Stromal cell of bone marrow (primary cell): ENCODE measurements around the gene GARIN5B.
"Not testable (repeated sequence)": the region's sequence is repeated elsewhere in the genome, so short reads cannot be mapped to it uniquely, and the experiment has no call there.

Experiments
- DNase-seq: peaks from one replicate; pipeline ENCODE4 v3.0.0-alpha.2; 2012; ENCODE audit warnings: low read depth

GARIN5B gene

GRCh38 chr19:55348317-55349034 lies 14.6 kb downstream of the GARIN5B start:
- no peak for DNase-seq

- DNase-seq = no peak
These were observed 15.5 kb downstream of the GARIN5B start for GRCh38 chr19:55347442-55348009.

GRCh38 chr19:55346725-55347441 lies 16.2 kb downstream of the GARIN5B start:
- no peak for DNase-seq

- DNase-seq = no peak
These were observed 17.0 kb downstream of the GARIN5B start for GRCh38 chr19:55345818-55346724.

GRCh38 chr19:55345101-55345817 lies 17.8 kb downstream of the GARIN5B start:
- DNase-seq = no peak

GRCh38 chr19:55344444-55344843 lies 18.6 kb downstream of the GARIN5B start:
- DNase-seq = no peak

GRCh38 chr19:55341595-55342531 lies 21.2 kb downstream of the GARIN5B start:
- no peak for DNase-seq

GRCh38 chr19:55341171-55341588 lies 21.9 kb downstream of the GARIN5B start:
- DNase-seq = no peak

GRCh38 chr19:55340784-55341147 lies 22.3 kb downstream of the GARIN5B start:
- no peak for DNase-seq

- DNase-seq = no peak
These were observed 22.9 kb downstream of the GARIN5B start for GRCh38 chr19:55339889-55340783.

GRCh38 chr19:55339105-55339888 lies 23.8 kb downstream of the GARIN5B start, which contains the start of gene KMT5C:
TSS of gene KMT5C (plus strand) at chr19:55339876. CDS start at chr19:55341937, 2,061 bp downstream.
- peak; percentile 100 for DNase-seq

- no peak for DNase-seq
These were observed 27.0 kb downstream of the GARIN5B start for GRCh38 chr19:55336101-55336500.

- no peak for DNase-seq
These were observed 29.2 kb downstream of the GARIN5B start for GRCh38 chr19:55333870-55334269.

- not testable (repeated sequence) for DNase-seq
These were observed 33.3 kb downstream of the GARIN5B start for GRCh38 chr19:55329791-55330190.

GRCh38 chr19:55328774-55329318 lies 34.2 kb downstream of the GARIN5B start:
- DNase-seq = not testable (repeated sequence)

GRCh38 chr19:55325172-55325571 lies 37.9 kb downstream of the GARIN5B start, which contains the start of gene TMEM150B:
TSS of gene TMEM150B (minus strand) at chr19:55325341. CDS start at chr19:55321036, 4,305 bp downstream.
- DNase-seq = no peak

GRCh38 chr19:55324662-55325061 lies 38.4 kb downstream of the GARIN5B start:
- DNase-seq = no peak
